GM12891 (cell line): ENCODE data around the gene GPR108. TPM values are rescaled to one million over a fixed set of nuclear protein-coding genes. Genes with fewer than 3 reads are reported as not detected.
"Not testable (repeated sequence)": the region's sequence is repeated elsewhere in the genome, so short reads cannot be mapped to it uniquely, and the experiment has no call there.

ENCODE experiments used
- DNase-seq: peaks from one replicate; pipeline ENCODE4 v3.0.0; 2011; ENCODE audit warnings: low spot score; ENCODE audit not compliant: insufficient read length
- FAIRE-seq: peaks from 2 replicates; lab custom pipeline; 2011; peaks lifted over from hg19 to GRCh38; lab: Jason Lieb, UNC
- PAX5 ChIP-seq: IDR thresholded peaks from 2 replicates; pipeline ENCODE4 v1.6.1; 2011; ENCODE audit warnings: low read length, moderate library complexity, mild to moderate bottlenecking; ENCODE audit not compliant: insufficient read depth, severe bottlenecking
- POLR2A ChIP-seq: IDR thresholded peaks from 2 replicates; pipeline ENCODE4 v1.6.1; 2011; ENCODE audit warnings: low read depth, low read length, control low read depth
- POLR2AphosphoS5 ChIP-seq: IDR thresholded peaks from 2 replicates; pipeline ENCODE4 v1.6.1; 2011; ENCODE audit warnings: low read depth, low read length, control low read depth
- POU2F2 ChIP-seq: IDR thresholded peaks from 2 replicates; pipeline ENCODE4 v1.6.1; 2011; ENCODE audit warnings: low read depth, mild to moderate bottlenecking, control low read depth, low read length, moderate library complexity
- SPI1 ChIP-seq: IDR thresholded peaks from 2 replicates; pipeline ENCODE4 v1.6.1; 2011; ENCODE audit warnings: low read depth, low read length, control low read depth
- TAF1 ChIP-seq: IDR thresholded peaks from 2 replicates; pipeline ENCODE4 v1.6.1; 2011; ENCODE audit warnings: low read depth, low read length, control low read depth
- polyA plus RNA-seq: library from polyadenylated mRNA; unstranded; fragments of >200 nt; gene quantifications from one replicate; pipeline ENCODE4 v1.2.1, GENCODE V29; 2012; ENCODE audit warnings: low read depth, missing spikeins, inconsistent platforms; ENCODE audit not compliant: missing spikeins

Gene GPR108
- 44.9 TPM for polyA plus RNA-seq

- peak; percentile 100 for FAIRE-seq
- peak; percentile 96 for DNase-seq
- TF ChIP-seq TAF1 (0 out of 2 replicates have a peak, but pooled peaks have one; percentile 47), POLR2A (no peak; the same call in 1 of the 2 replicates), SPI1 (no peak)
Observed at GRCh38 chr19:6737284-6737872, at the start of gene GPR108. Gene GPR108, minus strand, starts transcription at chr19:6737580. Its CDS starts 4 bp downstream, at chr19:6737576.

- FAIRE-seq: no peak
- no peak for DNase-seq
- no peak for TF ChIP-seq PAX5
- no peak for TF ChIP-seq TAF1
- no peak for TF ChIP-seq POU2F2
- TF ChIP-seq SPI1: no peak
- TF ChIP-seq POLR2A: no peak
- no peak for TF ChIP-seq POLR2AphosphoS5
Observed at GRCh38 chr19:6779206-6779605, 41.8 kb upstream of the GPR108 start.

GRCh38 chr19:6778386-6778785, 41.0 kb upstream of the GPR108 start:
- DNase-seq (no peak), FAIRE-seq (no peak)
- TF ChIP-seq POU2F2 (no peak), PAX5 (no peak), SPI1 (peak; percentile 50)

- DNase-seq: no peak
- no peak for TF ChIP-seq POU2F2
- TF ChIP-seq POLR2AphosphoS5: no peak
- TF ChIP-seq PAX5: no peak
- no peak for TF ChIP-seq POLR2A
- no peak for TF ChIP-seq SPI1
- no peak for TF ChIP-seq TAF1
- FAIRE-seq: no peak
Observed at GRCh38 chr19:6777434-6777833, 40.1 kb upstream of the GPR108 start.

GRCh38 chr19:6776999-6777398, 39.6 kb upstream of the GPR108 start:
- FAIRE-seq (no peak), DNase-seq (no peak)
- TF ChIP-seq SPI1 (no peak), POU2F2 (no peak), POLR2A (no peak), POLR2AphosphoS5 (no peak)

GRCh38 chr19:6776045-6776444, 38.7 kb upstream of the GPR108 start:
- not testable (repeated sequence) for DNase-seq, FAIRE-seq

GRCh38 chr19:6774821-6775707, 37.7 kb upstream of the GPR108 start:
- FAIRE-seq (peak; percentile 28), DNase-seq (no peak)
- TF ChIP-seq POLR2AphosphoS5 (no peak), POLR2A (no peak), PAX5 (no peak), SPI1 (no peak), TAF1 (no peak), POU2F2 (no peak)

GRCh38 chr19:6773323-6773931, 36.0 kb upstream of the GPR108 start:
- peak; percentile 54 for DNase-seq
- TF ChIP-seq POU2F2 (peak; percentile 89), PAX5 (no peak), POLR2A (peak; percentile 53; the same call in 1 of the 2 replicates)
- FAIRE-seq: peak; percentile 89

- no peak for DNase-seq
- TF ChIP-seq POLR2AphosphoS5 (no peak), POLR2A (no peak), PAX5 (no peak), TAF1 (no peak), POU2F2 (no peak), SPI1 (no peak)
- no peak for FAIRE-seq
Observed at GRCh38 chr19:6772866-6773322, 35.5 kb upstream of the GPR108 start.
